Stimulated activated CD8-positive, alpha-beta memory T cell treated with anti-CD3 and anti-CD28 coated beads, Interleukin-4, amount 100 ng/mL, for 1 hour (primary cell): ENCODE data around the gene STOM.
"Not testable (repeated sequence)": the region's sequence is repeated elsewhere in the genome, so short reads cannot be mapped to it uniquely, and the experiment has no call there.

Source experiments
- DNase-seq, 2 donors: peaks; one replicate each; pipeline ENCODE4 v3.0.0-alpha.2; 2020; ENCODE audit warnings: low read depth in 2 of 2, low spot score in 1 of 2

Gene STOM

DNA sequence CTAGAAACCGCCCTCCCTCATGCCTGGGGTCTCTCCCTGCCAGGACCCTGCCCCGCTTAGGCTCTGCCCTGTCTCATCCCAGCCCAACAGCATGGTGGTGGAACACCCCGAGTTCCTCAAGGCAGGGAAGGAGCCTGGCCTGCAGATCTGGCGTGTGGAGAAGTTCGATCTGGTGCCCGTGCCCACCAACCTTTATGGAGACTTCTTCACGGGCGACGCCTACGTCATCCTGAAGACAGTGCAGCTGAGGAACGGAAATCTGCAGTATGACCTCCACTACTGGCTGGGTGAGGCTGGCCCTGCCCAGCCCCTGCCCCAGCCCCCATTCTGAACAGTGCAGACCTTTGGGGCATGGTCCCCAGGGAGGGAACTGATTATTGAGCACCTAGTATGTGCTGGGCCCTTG, 68.2 kb downstream of the STOM start:
- no peak for DNase-seq

DNA sequence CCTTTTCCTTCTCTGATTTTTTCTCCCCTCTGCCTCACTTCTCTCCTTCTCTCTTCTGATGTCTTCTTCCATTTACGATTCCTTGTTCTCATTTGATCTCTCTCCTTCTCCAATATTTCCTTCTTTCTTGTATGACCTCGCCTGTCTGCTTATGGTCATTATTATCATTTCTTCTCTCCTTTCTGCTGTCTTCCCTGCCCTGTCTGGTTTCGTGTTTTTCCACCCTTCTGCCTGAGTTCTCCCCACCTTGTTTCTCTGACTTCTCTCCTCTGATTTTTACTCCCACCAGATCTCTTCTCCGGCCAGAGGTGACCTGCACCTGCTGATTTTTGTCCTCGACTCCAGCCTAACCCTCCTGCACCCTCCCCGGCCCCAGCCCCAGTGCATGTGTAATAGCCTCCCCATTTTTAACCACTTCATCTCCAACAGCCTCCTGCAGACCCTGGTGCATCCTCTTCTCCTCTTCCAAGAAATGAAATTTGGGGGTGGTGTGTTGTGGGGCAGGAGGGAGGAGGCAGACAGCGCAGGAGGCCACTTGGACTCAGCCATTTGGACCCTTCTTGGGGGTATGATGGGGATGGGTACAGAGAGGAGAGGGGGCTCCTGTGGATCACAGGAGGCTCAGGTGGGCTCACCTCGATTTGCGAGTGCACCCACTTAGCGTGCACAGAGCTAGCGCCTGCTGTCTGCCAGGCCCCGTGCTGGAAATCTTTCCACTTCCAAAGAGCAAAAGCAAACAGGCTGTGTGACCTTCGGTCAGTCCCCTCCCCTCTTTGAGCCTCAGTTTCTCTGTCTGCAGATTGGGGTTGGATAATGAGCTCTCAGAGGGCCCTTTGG, 69.5 kb downstream of the STOM start:
- DNase-seq = no peak

DNA sequence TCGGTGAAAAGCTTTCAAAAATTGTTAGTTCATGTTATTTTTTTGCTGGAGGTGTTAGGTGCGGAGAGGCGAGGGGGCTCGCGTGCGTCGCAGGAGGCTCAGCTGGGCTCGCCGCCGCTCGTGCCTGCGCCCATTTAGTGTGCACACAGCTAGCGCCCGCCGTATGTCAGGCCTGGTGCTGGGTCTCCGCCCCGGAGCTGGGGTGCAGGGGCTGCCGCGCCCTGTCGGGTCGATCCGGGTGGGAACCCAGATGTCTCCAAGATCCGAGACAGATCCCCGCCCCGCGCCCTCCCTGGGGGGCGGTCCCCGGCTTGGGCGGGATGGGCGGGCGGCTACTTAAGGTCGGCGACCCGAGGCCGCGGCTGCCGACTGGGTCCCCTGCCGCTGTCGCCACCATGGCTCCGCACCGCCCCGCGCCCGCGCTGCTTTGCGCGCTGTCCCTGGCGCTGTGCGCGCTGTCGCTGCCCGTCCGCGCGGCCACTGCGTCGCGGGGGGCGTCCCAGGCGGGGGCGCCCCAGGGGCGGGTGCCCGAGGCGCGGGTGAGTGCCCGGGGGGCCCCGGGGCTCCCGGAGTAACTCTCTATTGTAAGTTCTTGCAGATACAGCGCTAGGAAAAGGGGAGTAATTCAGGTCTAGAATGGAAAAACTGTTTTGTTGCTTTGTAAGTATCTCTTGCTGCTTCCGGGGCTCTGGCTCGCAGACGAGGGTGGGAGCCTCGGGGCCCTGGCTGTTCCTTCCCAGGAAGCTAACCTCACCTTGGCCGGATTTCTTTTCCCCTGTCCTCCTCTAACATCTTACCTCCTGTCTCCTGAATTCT, 70.4 kb downstream of the STOM start:
- DNase-seq = no peak

DNA sequence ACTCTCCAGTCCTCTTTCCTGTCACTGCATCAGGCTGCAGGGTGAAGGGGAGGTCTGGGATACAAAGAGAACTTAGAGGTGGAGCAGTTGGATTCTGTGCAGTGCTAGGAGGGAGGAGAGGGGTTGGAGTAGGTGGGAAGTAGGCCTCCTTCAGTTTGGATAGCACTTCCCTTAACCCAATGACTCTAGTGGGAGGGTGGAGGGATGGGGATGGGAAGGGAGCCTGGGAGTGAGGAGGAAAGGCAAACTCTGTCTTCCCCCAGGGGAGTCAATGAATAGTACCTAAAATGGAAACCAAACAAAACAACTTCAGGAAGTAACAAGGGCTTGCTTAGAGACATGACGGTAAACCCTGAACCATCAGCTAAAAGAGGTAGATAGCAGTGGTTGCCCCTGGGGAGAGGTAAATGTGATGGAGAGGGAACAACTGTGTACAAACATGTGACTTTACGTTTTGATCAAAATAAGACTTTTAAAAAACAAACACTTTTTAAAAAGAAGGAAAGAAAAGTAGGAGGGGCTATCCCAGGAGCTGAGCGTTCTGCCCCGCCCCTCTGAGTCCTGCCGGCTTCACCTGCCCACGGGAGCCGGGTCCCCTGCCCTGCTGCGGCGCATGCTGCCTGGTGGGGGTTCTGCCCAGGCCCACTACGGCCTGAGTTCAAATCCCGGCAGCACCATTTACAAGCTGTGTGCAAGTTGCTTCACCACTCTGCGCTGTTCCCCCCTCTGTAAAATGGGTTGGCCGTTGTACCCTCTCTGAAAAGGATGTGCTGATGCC, 71.2 kb downstream of the STOM start:
- DNase-seq = no peak

DNA sequence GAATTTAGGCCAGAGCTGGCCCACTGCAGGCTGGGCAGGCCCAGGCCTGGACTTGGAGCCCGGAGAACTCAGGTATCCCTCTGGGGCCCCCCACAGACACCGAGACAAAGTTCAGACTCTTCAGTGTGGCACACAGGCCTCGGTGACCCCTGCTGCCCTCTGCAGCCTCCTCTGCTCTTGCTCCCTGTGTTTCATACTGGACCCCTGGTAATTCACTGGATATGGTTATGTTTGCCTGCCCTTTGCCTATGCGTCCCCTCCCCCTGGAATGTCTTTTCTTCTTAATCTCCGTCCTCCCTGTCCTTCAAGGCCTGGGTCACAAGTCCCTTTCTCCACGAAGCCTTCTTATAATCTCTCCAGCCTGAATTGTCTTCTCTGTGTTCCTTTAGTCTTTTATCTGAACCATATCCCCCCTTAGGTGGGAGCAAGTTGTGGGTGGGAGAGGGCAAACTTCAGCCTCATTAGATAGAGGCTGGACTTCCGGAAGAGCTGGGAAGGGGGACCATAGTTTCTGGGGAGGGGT, 72.0 kb downstream of the STOM start:
- DNase-seq = no peak

- DNase-seq = no peak
Observed at GRCh38 chr9:121297389-121297788, 72.7 kb downstream of the STOM start.

DNA sequence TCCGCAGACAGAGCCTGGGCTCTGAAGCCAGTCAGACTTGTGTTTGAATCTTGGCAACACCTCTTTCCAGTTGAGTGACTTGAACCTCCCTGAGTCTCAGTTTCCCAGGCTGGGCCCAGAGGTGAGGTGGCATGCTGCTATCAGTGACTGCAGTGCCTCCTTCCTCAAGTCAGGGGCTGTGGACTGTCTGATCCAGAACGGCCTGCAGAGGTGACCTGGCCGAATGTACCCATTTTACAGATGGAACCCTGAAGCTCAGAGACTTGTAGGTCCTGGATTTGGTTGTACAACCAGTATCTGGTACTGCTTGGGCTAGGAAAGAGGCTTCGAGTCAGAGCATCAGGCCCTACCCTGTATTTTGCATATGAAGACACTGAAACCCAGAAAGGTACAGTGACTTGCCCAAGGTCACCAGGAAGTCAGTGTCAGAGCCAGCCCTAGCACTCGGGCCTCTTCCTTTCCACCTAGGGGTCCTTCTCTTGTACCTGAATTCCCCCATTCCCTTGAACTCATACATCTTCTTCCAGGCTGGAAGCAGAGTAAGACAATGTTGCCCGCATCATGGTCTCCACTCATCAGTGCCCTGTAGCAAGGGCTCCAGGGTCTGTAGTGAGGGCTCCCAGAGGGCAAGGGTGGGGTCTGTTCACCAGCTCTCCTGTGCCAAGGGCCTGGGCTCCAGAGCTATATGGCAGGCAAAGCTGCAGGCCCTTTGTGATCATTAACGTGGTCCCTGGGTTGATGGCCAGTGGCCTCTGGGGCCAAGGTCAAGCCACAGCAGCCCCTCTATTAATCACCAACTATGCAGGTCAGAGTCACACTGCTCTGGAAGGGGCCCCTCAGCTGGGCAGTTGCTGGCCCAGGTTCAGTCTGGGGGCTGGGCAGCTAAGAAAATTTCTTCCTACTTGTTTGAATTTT, 73.6 kb downstream of the STOM start:
- DNase-seq = no peak

DNA sequence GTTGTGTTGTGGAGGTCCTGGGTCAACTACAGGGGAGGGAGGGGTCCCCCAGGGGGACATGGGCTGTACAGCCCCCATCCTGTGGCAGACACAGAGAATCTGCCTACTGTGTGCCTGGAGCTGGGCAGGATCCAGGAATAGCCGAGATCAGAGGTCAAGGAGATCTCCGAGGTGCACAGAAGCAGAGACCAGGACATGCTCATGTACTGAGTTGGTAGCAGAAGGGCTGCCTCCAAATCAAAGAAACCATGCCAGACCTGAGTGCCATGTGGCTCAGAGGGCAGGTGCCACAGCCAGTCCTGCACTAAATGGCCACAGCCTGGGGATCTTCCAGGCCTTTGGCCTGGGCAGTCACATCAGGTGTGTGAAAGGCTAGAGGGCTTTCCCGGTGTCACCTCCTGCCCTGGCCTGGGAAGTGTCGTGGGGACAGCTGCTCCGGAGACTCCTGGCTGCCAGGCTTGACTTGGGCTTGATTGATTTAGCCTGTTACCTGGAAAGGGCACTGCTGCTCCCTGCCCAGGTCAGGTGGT, 74.3 kb downstream of the STOM start:
- no peak for DNase-seq

DNA sequence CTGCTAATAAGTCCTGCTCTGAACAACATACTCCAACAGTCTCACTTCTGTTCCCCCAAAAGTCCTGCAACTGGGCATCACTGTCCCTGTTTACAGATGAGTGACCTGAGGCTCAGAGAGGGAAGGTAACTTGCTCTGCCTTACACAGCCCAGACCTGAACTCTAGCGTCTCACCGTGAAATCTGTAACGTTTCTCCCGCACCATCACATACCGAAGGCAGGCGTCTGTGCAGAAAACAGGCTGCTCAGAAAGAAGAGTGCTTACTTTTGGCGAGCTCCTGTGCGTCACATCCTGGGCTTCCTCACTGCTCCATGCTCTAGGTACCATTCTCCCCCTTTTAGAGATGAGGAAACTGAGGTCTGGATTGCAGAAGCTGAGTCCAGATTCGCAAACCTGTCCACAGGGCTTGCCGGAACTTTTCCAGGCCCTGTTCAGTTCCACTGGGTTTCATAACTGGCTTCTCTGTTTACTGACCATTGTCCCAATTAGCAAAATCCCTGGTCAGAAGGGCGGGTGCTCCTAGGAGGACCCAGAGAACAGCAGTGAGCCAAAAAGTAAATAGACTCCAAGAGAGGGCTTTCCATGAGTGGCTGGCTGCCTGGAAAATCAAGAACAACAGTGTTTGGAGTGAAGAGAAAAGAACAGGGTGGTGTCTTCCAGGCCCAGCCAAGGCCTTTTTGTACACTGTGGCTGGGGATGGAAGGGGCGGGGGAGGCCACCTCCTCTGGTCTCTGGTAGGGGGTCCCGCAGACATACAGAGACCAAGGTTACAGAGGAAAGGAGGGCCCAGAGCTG, 75.0 kb downstream of the STOM start:
- no peak for DNase-seq

- DNase-seq = no peak
Observed at GRCh38 chr9:121294151-121294743, 75.8 kb downstream of the STOM start.

DNA sequence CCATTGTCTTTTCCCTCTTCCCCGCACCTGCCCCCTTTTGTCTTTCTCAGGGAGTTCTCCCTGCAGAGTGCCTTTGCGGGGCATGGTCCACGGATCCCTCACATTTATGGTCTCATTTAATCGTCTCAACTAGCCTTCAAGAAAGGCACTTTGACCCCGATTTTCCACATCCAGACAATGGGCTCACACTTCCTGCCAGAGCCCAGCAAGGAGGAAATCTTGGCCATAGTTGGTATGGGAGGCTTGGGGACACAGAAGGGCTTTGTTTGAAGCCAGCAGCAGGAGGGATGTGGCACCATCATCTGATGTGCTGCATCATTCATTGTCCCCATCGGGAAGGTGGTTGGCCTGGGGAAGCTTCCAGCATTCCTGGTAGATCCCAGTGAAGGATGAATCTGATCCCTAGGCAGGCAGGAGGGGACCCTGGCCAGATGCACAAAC, 77.2 kb downstream of the STOM start:
- no peak for DNase-seq

DNA sequence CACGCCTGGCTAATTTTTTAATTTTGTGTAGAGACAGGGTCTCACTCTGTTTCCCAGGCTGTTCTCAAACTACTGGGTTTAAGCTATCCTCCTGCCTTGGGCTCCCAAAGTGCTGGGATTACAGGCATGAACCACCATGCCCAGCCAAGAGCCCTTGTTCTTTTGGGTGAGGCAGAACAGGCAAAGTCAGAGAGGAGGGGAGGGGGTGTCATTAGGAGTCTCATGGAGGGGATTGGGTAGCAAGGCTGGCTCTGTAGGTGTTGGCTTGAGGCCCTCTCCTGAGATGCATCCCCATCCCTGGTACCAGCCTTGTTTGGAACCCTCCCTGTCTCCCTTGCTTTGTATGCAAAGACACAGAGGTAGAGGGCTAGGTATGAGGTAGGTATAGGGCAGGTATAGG, 78.0 kb downstream of the STOM start:
- DNase-seq = no peak

DNA sequence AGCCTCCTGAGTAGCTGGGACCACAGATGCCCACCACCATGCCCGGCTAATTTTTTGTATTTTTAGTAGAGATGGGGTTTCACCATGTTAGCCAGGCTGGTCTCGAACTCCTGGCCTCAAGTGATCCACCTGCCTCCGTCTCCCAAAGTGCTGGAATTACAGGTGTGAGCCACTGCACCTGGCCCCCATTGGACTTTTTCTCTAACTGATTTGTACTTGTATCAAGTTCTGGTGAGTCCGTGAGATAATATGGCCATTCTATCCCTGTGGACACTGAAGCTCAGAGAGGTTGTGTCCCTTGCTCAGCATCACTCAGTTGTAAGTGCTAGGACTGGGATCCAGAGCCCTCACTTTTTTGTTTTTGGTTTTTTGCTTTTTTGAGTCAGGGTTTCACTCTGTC, 78.5 kb downstream of the STOM start:
- DNase-seq = not testable (repeated sequence)

DNA sequence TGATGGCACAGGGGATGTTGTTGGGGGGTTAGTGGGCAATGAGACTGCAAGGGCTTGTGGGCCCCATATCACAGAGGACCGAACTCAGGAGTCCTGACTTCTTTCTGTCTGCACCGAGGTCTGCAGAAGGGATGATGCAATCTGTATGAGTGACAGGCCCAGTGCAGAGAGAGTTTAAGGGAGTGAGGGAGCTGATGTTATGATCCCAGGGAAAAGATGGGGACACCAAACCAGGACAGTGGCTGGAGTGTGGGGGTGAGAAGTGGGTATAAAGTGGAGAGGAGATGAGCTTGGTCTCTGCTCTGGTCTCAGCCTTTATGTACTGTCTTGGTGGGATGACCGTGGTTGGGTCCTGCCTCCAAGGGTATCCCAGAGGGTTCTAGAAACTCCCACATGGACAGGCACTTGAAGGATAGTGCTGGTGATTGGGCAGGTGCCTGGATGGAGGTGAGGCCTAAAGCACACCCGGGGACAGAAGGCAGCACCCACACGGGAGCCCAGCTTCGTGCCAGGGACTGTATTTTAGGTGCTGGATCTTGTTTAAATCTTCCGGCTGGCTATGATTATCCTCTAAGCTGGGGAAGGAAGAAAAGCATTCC, 80.2 kb downstream of the STOM start:
- DNase-seq = no peak

GRCh38 chr9:121289026-121289771, 80.9 kb downstream of the STOM start:
- DNase-seq = no peak
